BE2C (cell line): ENCODE data around the gene SNTA1. TPM values are rescaled to one million over a fixed set of nuclear protein-coding genes. Genes with fewer than 3 reads are reported as not detected.
A peak's percentile ranks its signal among the peaks of the same experiment; 100 is the strongest.
"Not testable (repeated sequence)": the region's sequence is repeated elsewhere in the genome, so short reads cannot be mapped to it uniquely, and the experiment has no call there.

Experiments used
- DNase-seq: peaks from one replicate; pipeline ENCODE4 v3.0.0-alpha.2; 2020
- H3K27me3 ChIP-seq: fragments of 250-450 bp; sonication (Bioruptor Pico); 2 replicates; pipeline ENCODE4 v1.5.1; 2020; ENCODE audit warnings: mild to moderate bottlenecking
- H3K36me3 ChIP-seq: fragments of 250-450 bp; sonication (Bioruptor Pico); 2 replicates; pipeline ENCODE4 v1.5.1; 2020; ENCODE audit warnings: mild to moderate bottlenecking
- H3K4me1 ChIP-seq: fragments of 250-450 bp; sonication (Bioruptor Pico); 2 replicates; pipeline ENCODE4 v1.5.1; 2020
- H3K4me3 ChIP-seq: 2 replicates; pipeline ENCODE4 v1.5.1; 2011; ENCODE audit warnings: low read depth, low read length
- H3K9me3 ChIP-seq: fragments of 250-450 bp; sonication (Bioruptor Pico); 2 replicates; pipeline ENCODE4 v1.5.1; 2020
- CTCF ChIP-seq: IDR thresholded peaks from 2 replicates; pipeline ENCODE4 v1.5.1; 2012; ENCODE audit warnings: mild to moderate bottlenecking, low read depth, low read length
- polyA plus RNA-seq: library from polyadenylated mRNA; unstranded; fragments of >200 nt; gene quantifications from one replicate; pipeline ENCODE4 v1.2.1, GENCODE V29; 2012; ENCODE audit warnings: low read depth, missing spikeins; ENCODE audit not compliant: insufficient read length, insufficient read depth

The SNTA1 gene
- polyA plus RNA-seq = 4.4 TPM

DNA sequence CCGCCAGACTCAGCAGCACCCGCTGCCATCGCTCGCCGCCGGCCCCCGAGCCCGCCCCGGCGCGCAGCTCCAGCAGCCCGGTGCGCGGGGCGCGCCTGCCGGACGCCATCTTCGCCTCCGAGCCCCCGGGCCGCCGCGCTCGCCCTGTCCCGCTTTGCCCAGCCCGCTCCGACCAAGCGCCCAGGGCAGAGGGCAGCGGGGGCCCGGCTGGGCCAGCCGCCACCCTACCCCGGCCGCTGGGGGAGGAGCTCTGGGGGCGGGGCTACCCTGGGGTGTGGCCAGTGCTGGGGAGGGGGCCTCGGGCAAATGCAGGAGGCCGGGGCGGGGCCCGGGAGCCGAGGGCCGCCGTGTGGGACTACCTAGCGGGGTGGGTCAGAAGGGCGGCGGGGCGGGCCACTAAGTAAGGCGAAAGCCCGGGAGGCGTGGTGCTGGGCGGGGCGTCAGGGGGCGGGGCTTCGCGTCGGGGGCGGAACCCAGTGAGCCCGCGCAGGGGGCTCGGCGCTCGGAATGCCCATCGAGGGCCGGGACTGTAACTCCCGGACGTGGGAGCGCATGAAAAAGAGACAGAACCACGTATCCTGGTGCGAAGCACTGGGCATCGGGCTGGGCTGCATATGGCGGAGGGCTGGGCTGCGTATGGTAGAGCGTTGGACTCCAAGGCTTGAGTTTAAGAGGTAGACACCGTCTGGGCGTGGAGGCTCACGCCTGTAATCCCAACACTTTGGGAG, at the start of gene SNTA1:
SNTA1 (minus strand) TSS at position 252 of the 728 bp plus-strand sequence; CDS start at position 109, 143 bp downstream.
- no peak for TF ChIP-seq CTCF
- Histone ChIP-seq H3K36me3 (no peaks in the 10 kb centered on the region), H3K4me1 (no peaks in the 10 kb centered on the region; the same call in 1 of the 2 replicates), H3K4me3 (peak within 1 kb of the TSS; percentile 73), H3K27me3 (peaks cover 8% of the 10 kb centered on the region; the same call in 1 of the 2 replicates), H3K9me3 (no peaks in the 10 kb centered on the region)
- peak; percentile 98 for DNase-seq

- Histone ChIP-seq H3K4me3 (peak overlapping the region; percentile 86), H3K9me3 (no peaks in the 10 kb centered on the region), H3K4me1 (no peaks in the 10 kb centered on the region; the same call in 1 of the 2 replicates), H3K36me3 (no peaks in the 10 kb centered on the region), H3K27me3 (no peaks in the 10 kb centered on the region)
- no peak for TF ChIP-seq CTCF
- no peak for DNase-seq
Measured at GRCh38 chr20:33490934-33491656, 47.5 kb upstream of the SNTA1 start.

DNA sequence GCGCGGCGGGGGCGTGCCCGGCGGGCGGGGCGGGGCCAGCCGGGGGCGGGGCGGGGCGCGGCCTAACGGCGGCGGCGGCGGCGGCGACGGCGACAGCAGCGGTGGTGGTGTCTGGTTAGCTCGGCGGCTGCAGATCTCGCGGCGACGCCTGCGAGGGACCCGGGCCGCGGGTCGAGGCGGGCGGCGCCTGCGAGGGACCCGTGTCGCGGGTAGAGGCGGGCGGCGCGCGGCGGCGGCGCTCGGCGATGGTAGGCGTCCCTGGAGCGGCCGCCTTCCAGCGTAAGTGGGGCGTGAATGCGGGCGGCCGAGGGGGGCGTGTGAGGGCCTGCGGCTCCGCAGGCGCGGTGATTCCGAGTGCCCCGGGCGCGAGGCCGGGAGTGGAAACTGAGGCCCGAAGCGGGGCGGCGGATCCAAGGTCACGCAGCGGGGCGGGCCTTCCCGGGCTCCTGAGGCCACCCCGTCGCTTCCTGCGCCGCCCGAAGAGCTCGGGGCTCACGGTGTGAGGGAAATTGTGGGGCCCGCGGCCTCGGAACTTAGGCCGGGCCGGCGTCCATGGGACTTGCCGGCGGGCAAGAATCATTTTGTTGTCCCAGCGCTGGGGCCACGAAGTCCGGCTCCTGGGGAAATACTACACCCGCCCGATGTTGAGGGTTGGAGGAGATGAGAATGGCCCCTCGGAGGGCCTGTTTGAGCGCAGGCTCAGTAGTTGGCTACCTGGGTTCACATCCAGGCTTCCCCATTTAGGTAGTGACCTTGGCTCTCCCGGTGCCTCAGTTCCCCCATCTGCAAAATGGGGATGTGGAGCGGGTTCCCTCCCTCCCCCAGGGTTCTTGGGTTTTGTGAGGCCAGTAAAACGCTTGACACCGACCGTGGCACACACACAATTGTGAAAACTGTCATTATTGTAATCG, 46.7 kb upstream of the SNTA1 start, which contains the start of gene CBFA2T2:
CBFA2T2 (plus strand) TSS at position 74 of the 911 bp plus-strand sequence; CDS start at position 246, 172 bp downstream.
- no peak for DNase-seq
- no peak for TF ChIP-seq CTCF

GRCh38 chr20:33489495-33490022, 46.0 kb upstream of the SNTA1 start:
- no peaks in the 10 kb centered on the region; the same call in 1 of the 2 replicates for H3K4me1 ChIP-seq
- DNase-seq = peak; percentile 99
- no peaks in the 10 kb centered on the region for H3K36me3 ChIP-seq
- no peaks in the 10 kb centered on the region for H3K27me3 ChIP-seq
- no peaks in the 10 kb centered on the region for H3K9me3 ChIP-seq
- no peak for TF ChIP-seq CTCF
- H3K4me3 ChIP-seq = peak overlapping the region; percentile 64

More for the DNA sequence above, 46.7 kb upstream of the SNTA1 start, which contains the start of gene CBFA2T2:
- H3K36me3 ChIP-seq = no peaks in the 10 kb centered on the region
- H3K27me3 ChIP-seq = no peaks in the 10 kb centered on the region
- peak within 1 kb of the TSS; percentile 86 for H3K4me3 ChIP-seq
- H3K4me1 ChIP-seq = no peaks in the 10 kb centered on the region; the same call in 1 of the 2 replicates
- H3K9me3 ChIP-seq = no peaks in the 10 kb centered on the region

- H3K9me3 ChIP-seq, H3K4me1 ChIP-seq, H3K27me3 ChIP-seq, H3K36me3 ChIP-seq, DNase-seq: not testable (repeated sequence)
- H3K4me3 ChIP-seq = peak overlapping the region; percentile 64
Measured at GRCh38 chr20:33488661-33489494, 45.3 kb upstream of the SNTA1 start.
